ENCODE results near the gene SIDT1. TPM values are rescaled to one million over a fixed set of nuclear protein-coding genes. Genes with fewer than 3 reads are reported as not detected.

SIDT1 gene
- 0.11 TPM in 1 of 2 replicates, not detected in the other for total RNA-seq (2014; rRNA removed; shearing (Covaris generic))

- DNase-seq (ENCODE audit: low read depth) = peak; percentile 48
Measured at GRCh38 chr3:113531826-113532697, at the start of gene SIDT1. Gene SIDT1 (plus strand): TSS chr3:113532555. CDS start chr3:113533022, 467 bp downstream.

GRCh38 chr3:113485161-113485609 is 47.2 kb upstream of the SIDT1 start:
- DNase-seq (ENCODE audit: low read depth) = no peak

- peak; percentile 8 for DNase-seq (ENCODE audit: low read depth)
Measured at GRCh38 chr3:113495035-113495434, 37.3 kb upstream of the SIDT1 start.

DNA sequence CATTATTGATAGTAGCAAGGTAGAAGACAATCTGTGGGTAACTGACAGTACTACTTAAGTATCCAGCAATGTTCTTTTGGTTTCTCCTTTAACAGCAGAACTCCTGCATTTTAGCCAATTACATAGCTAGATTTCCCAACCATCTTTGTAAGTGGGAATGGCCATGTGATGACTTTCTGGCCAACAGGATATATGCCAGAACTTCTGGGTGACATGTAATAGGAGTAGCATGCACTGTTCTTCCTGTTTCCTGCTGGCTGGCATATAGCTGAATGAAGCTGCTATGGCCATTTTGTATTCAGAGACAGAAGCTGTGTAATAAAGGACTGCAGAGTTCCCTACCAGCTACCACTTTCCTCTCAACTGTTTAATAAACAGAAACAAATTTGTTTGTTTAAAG is 35.4 kb upstream of the SIDT1 start:
- peak; percentile 5 for DNase-seq (ENCODE audit: low read depth)

DNA sequence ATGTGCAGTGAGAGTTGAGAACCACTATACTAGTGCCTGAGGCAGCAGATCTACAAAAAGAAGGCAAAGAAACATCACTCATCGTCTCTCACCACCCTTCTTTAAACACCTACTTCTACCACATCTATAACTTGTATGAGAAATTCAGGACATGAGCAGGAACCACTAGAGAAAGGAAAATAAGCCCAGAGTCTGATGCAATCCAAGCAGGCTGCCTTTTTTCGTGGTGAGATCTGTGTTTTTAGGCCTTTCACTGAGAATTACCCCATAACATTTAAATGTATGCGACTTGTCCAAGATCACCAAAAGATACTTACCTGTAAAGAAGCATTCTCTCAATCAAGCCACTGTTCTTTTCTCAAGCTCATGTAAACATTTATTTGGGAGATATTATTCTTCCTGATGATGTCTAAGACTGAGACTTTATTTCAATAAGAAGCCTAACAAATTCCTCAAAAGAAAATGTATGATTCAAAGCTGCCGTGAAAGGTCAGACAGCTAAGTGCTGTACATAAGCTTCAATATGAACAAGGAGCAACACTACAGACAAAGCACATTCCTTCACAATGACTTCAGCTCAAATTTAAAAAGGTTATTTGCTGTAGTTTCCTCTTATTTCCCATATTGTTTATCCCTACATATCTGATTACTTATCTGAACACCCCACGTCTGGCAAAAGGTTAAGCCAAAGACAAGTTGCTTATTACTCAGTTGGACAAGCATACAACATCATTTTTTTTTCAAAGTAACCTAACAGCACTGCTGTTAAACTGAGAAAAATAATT is 33.9 kb upstream of the SIDT1 start:
- no peak for DNase-seq (ENCODE audit: low read depth)

GRCh38 chr3:113499081-113499480 is 33.3 kb upstream of the SIDT1 start:
- DNase-seq (ENCODE audit: low read depth) = no peak

GRCh38 chr3:113501597-113501996 is 30.8 kb upstream of the SIDT1 start:
- no peak for DNase-seq (ENCODE audit: low read depth)

GRCh38 chr3:113505867-113506266 is 26.5 kb upstream of the SIDT1 start:
- DNase-seq (ENCODE audit: low read depth) = no peak

- DNase-seq (ENCODE audit: low read depth) = no peak
Measured at GRCh38 chr3:113507501-113508067, 24.8 kb upstream of the SIDT1 start.

DNA sequence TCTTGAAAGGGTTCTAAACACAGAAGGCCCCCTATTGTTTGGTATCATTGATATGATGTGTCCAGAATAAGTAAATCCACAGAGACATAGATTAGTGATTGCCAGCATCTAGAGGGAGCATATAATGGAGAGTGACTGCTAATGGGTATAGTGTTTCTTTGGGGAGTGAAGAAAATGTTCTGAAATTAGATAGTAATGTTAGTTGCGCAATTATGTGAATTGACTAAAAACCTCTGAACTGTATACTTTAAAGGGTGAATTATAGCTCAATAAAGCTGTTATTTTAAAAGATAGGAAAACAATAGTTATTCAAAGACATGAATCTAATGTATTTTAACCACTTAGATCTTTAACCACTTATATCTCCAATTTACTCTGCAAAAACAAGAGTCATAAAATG is 23.4 kb upstream of the SIDT1 start:
- DNase-seq (ENCODE audit: low read depth) = no peak

DNA sequence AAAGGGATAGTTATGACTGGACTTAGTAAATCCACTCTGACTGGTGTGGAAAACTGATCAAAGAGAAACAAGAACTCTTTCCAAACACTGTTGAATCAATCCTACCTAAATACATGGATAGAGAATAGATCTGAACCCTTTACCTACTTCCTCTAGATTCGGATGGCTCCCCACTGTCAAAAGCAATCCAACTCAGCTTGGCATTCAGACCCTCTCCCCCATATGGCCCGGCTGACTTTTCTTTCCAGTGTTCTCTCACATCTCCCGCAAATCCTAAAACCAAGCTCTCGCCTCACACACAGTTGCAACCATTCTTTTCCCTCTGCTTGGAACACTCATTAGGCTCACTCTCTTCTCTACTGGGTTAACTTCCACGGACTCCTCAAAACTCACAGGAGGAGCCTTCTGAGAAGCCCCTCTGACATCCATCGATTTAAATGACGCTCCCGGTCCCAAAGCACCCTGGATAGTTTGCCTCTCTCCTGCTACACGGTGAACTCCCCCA is 18.0 kb upstream of the SIDT1 start:
- no peak for DNase-seq (ENCODE audit: low read depth)

DNA sequence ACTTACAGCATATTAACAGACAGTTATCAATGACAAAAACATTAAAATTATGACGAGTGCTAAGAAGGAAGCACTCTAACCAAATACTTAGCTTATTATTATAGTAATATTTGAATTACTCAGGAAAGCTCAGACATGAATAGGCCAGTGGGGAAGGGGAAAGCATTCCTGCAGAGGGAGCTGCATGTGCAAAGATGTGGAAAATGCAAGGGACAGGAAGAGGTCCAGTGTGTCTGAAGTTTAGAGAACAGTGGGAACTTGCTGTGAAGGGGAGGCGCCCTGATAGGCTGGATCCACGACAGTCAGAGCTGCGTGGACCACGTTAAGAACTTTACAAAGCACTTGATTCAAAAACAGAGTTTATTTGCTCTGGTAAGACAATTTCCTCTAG is 16.2 kb upstream of the SIDT1 start:
- DNase-seq (ENCODE audit: low read depth) = peak; percentile 34

- no peak for DNase-seq (ENCODE audit: low read depth)
Measured at GRCh38 chr3:113521981-113522380, 10.4 kb upstream of the SIDT1 start.

GRCh38 chr3:113523241-113523640 is 9.1 kb upstream of the SIDT1 start:
- DNase-seq (ENCODE audit: low read depth) = no peak

- DNase-seq (ENCODE audit: low read depth) = peak; percentile 21
Measured at GRCh38 chr3:113532698-113533533, 561 bp downstream of the SIDT1 start.

DNA sequence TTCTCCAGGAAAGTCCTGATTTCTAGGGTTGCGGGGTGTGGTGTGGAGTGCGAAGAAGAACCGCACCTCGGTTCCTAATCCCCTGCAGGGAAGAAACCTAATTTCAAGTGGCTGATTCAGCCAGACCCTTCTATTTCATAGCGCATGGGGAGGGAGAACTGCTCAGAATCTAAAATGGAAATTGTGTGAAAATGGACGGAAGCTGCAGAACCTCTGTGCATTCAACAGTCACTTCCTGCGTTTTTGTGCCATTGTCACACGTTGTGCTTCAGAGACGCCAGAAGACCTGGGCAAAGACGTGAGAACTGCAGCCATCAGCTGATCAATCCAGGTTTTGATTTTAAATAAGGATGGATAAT is 1.2 kb downstream of the SIDT1 start:
- DNase-seq (ENCODE audit: low read depth) = no peak

DNA sequence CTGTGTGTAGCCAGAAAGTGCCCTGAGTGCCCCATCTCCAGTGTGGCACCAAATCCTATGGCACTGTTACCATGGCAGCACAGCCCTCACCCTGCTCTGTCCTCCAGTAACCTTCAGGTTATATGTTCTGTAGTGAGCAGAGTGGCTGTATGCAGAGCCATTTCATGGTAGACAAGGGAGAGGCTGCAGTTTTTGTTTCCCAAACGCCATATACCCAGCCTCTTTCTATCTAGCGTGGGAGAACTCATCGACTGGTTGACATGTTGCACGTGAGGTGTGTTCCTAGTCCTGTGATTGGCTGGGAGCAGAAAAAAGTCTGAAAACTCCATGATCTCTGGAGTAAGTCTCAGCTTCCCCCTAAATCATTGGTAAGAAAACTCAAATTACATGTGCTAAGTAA is 2.0 kb downstream of the SIDT1 start:
- no peak for DNase-seq (ENCODE audit: low read depth)

- no peak for DNase-seq (ENCODE audit: low read depth)
Measured at GRCh38 chr3:113535898-113536297, 3.5 kb downstream of the SIDT1 start.

- peak; percentile 28 for DNase-seq (ENCODE audit: low read depth)
Measured at GRCh38 chr3:113536627-113537101, 4.3 kb downstream of the SIDT1 start.

DNA sequence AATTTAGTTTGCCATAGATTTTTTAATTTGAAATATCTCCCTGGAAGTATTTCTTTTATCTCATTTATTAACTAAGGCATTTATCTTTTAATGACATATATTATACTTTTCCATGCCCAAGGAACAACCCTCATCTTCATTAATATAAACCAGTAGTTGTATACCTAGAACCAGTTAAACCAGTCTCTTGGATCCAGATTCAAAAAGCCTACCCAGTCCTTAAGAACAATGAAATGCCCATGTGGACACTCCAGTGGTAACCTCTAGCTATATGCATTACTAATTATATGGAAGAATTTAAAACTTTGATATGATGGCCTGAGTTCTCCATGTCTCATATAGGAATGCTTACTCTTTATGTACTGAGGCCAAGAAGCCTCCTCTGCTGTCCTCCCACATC is 4.8 kb downstream of the SIDT1 start:
- DNase-seq (ENCODE audit: low read depth) = no peak

DNA sequence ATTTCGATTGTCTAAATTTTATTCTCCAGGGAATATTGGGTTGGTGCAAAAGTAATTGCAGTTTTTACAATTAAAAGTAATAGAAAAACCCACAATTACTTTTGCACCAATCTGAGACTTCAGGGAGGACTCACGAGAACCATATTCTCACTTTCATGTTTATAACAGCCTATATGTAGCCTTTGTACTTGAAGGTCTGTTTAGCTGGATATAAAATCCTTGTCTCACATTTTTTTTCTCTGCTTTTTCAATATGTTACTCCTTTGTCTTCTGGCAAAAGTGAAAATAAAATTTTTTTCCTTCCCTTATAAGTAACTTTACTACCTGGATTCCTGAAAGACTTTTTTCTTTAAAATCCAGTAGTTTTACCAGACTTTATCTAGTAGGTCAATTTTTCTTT is 9.2 kb downstream of the SIDT1 start:
- DNase-seq (ENCODE audit: low read depth) = no peak

Data from Daoy (cell line).